GM21619 (cell line): ENCODE data around the gene HHLA2.

ENCODE experiments used
- ATAC-seq: cut with Tn5 transposase; IDR thresholded peaks from one replicate; pipeline ENCODE4 v1.9.1; 2021; ENCODE audit not compliant: unreplicated experiment

HHLA2 gene

GRCh38 chr3:108416111-108416869, 119.9 kb downstream of the HHLA2 start:
- no peak for ATAC-seq

- ATAC-seq: no peak
Measured at GRCh38 chr3:108420926-108421325, 124.6 kb downstream of the HHLA2 start.
